ENCODE measurements around the gene SPOCK3.

DNA sequence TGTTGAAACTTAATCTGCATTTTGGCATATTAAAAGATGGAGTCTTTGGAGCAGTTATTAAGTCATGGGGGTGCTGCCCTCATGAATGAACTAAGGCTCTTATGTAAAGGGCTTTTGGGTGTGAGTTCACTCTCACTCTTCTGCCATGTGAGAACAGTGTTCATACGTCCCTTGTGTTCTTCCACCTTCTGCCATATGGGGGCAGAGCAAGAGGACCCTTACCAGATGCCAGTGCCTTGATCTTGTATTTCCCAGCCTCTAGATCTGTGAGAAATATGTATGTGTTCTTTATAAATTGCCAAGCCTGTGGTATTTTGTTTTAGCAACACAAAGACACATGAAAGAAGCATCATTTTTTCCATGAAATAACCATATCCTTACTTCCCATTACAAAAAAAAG, 213.9 kb downstream of the SPOCK3 start:
- TF ChIP-seq, protein P1, sequence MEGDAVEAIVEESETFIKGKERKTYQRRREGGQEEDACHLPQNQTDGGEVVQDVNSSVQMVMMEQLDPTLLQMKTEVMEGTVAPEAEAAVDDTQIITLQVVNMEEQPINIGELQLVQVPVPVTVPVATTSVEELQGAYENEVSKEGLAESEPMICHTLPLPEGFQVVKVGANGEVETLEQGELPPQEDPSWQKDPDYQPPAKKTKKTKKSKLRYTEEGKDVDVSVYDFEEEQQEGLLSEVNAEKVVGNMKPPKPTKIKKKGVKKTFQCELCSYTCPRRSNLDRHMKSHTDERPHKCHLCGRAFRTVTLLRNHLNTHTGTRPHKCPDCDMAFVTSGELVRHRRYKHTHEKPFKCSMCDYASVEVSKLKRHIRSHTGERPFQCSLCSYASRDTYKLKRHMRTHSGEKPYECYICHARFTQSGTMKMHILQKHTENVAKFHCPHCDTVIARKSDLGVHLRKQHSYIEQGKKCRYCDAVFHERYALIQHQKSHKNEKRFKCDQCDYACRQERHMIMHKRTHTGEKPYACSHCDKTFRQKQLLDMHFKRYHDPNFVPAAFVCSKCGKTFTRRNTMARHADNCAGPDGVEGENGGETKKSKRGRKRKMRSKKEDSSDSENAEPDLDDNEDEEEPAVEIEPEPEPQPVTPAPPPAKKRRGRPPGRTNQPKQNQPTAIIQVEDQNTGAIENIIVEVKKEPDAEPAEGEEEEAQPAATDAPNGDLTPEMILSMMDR (conservative IDR thresholded peaks at IDR 0.05; ENCODE audit: low read depth, low read length) = peak; percentile 46
- TF ChIP-seq EZH2 (IDR thresholded peaks at IDR 0.05; ENCODE audit: borderline replicate concordance, low read depth, low read length, poor library complexity, severe bottlenecking) = no peak
